H1 (cell line): ENCODE data around the gene POLR2H. TPM values are rescaled to one million over a fixed set of nuclear protein-coding genes. Genes with fewer than 3 reads are reported as not detected.

Experiments
- ASH2L ChIP-seq: fragments of 200-600, 300-600 bp; sonication (generic); IDR thresholded peaks from one replicate; pipeline ENCODE4 v1.7.1; 2017; ENCODE audit warnings: low read length
- ATF3 ChIP-seq: IDR thresholded peaks from 2 replicates; pipeline ENCODE4 v1.6.1; 2011; ENCODE audit warnings: low read depth, mild to moderate bottlenecking, low read length; ENCODE audit not compliant: insufficient read depth
- CHD7 ChIP-seq: fragments of 300-600 bp; sonication (generic); IDR thresholded peaks from 2 replicates; pipeline ENCODE4 v1.7.1; 2012; ENCODE audit warnings: low read length, moderate library complexity, mild to moderate bottlenecking, inconsistent platforms; ENCODE audit not compliant: insufficient replicate concordance
- EGR1 ChIP-seq: IDR thresholded peaks from 2 replicates; pipeline ENCODE4 v1.6.1; 2011; ENCODE audit warnings: low read depth, low read length, borderline replicate concordance
- GTF2F1 ChIP-seq: IDR thresholded peaks from 2 replicates; pipeline ENCODE4 v1.6.1; 2012; ENCODE audit warnings: low read depth, low read length, improper control_type of control experiment, borderline replicate concordance
- HDAC2 ChIP-seq, 2 experiments: fragments of 300-600 bp in 1 of 2; sonication (generic) in 1 of 2; IDR thresholded peaks; 2 replicates each; pipeline ENCODE4 v1.6.1; 2011 to 2012; ENCODE audit warnings: low read depth in 2 of 2, low read length in 2 of 2, mild to moderate bottlenecking in 2 of 2, moderate library complexity in 2 of 2, borderline replicate concordance in 1 of 2, inconsistent platforms in 1 of 2
- KDM1A ChIP-seq: fragments of 200-600, 300-600 bp; sonication (generic); IDR thresholded peaks from 2 replicates; pipeline ENCODE4 v1.7.1; 2016; ENCODE audit warnings: mild to moderate bottlenecking, low read length, borderline replicate concordance
- NANOG ChIP-seq: IDR thresholded peaks from 2 replicates; pipeline ENCODE4 v1.6.1; 2011; ENCODE audit warnings: low read length, low read depth, mild to moderate bottlenecking, inconsistent platforms; ENCODE audit not compliant: insufficient read depth, poor library complexity, severe bottlenecking
- RFX5 ChIP-seq: IDR thresholded peaks from 2 replicates; pipeline ENCODE4 v1.6.1; 2011; ENCODE audit warnings: low read depth, low read length, improper control_type of control experiment, borderline replicate concordance
- SIRT6 ChIP-seq: IDR thresholded peaks from one replicate; pipeline ENCODE4 v1.7.1; 2012; ENCODE audit warnings: low read length, inconsistent platforms
- SRF ChIP-seq: IDR thresholded peaks from 2 replicates; pipeline ENCODE4 v1.6.1; 2011; ENCODE audit warnings: mild to moderate bottlenecking, low read depth, low read length, moderate library complexity
- polyA plus RNA-seq, 7 experiments: library from polyadenylated mRNA; depleted of rRNA in 3 of 7; stranded (reverse) in 5 of 7; unstranded in 2 of 7; fragments of >200 nt in 5 of 7; fragments of 200-250 nt in 2 of 7; gene quantifications; 1 replicate in 5 of 7; 2 replicates in 1 of 7; 4 replicates in 1 of 7; pipeline versions ENCODE4 v1.2.1 to v1.2.3, GENCODE V29; 2011 to 2013; ENCODE audit warnings: missing spikeins in 2 of 7, mixed read lengths in 2 of 7
- total RNA-seq: library from RNA; stranded (reverse); fragmentation: NEBNext Ultra II Directional; extraction: Animal tissue kit (Norgen Biotek cat#: 25700); gene quantifications from 2 replicates; pipeline ENCODE4 v1.2.1, GENCODE V29; 2021

POLR2H gene
- total and polyA plus RNA-seq, 2 of the 8 experiments (the other 6 are each of a cell fraction or from before 2014, with no cell fraction given): 113 to 335 TPM

GRCh38 chr3:184371570-184372018 is 10.1 kb downstream of the POLR2H start (continued):
- TF ChIP-seq CHD7 (no peak), HDAC2 (IDR thresholded peaks at IDR 0.05; ENCODE audit: borderline replicate concordance in 1 of 2, low read depth in 2 of 2, low read length in 2 of 2) (no peak), GTF2F1 (no peak), EGR1 (no peak), ATF3 (no peak), RFX5 (no peak), ASH2L (no peak), KDM1A (no peak), SIRT6 (no peak), NANOG (no peak), SRF (0 out of 2 replicates have a peak, but pooled peaks have one; percentile 13)
